Activated CD4-positive, alpha-beta T cell treated with anti-CD3 and anti-CD28 coated beads for 48 hours (primary cell): Measurements from ENCODE around the gene PCDHGA5.
A peak's percentile ranks its signal among the peaks of the same experiment; 100 is the strongest.
"Not testable (repeated sequence)": the region's sequence is repeated elsewhere in the genome, so short reads cannot be mapped to it uniquely, and the experiment has no call there.

ENCODE experiments used
- DNase-seq: peaks from one replicate; pipeline ENCODE4 v3.0.0-alpha.2; 2020

The PCDHGA5 gene

DNA sequence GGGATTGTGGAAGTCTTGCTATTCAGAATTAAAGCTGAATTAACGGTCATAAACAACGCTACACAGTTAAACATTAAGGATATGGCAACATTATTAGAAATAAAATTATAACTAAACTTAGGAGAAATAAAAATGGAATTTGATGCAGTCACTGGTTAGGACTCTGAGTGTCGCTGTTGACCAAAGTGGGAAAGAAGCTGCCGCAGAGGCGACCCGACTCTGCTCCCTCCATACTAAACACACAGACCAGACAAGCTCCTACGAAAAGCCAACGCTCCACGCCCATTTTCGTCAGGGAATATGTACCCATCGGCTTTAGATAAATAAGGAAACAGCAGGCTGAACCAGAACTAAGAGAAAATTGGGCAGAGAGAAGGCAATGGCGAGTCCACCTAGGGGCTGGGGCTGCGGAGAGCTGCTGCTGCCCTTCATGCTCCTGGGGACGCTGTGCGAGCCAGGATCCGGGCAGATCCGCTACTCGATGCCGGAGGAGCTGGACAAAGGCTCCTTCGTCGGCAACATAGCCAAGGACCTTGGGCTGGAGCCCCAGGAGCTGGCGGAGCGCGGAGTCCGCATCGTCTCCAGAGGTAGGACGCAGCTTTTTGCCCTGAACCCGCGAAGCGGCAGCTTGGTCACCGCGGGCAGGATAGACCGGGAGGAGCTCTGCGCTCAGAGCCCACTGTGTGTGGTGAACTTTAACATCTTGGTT is at the start of gene PCDHGA5:
PCDHGA5 (plus strand) TSS at position 211 of the 709 bp plus-strand sequence; CDS start at position 380, 169 bp downstream.
- no peak for DNase-seq

DNA sequence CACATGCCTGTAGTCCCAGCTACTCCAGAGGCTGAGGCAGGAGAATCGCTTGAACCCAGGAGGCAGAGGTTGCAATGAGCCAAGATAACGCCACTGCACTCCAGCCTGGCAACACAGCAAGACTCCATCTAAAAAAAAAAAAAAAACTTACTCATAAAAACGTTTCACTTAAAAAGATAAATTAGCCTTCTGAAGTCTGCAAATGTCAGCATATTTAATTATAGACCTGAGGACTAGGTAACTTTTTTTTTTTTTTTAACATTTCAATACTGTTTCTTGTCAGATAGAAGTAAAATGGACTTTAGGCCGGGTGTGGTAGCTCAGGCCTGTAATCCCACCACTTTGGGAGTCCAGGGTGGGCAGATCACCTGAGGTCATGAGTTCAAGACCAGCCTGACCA is 47.0 kb upstream of the PCDHGA5 start:
- not testable (repeated sequence) for DNase-seq

DNA sequence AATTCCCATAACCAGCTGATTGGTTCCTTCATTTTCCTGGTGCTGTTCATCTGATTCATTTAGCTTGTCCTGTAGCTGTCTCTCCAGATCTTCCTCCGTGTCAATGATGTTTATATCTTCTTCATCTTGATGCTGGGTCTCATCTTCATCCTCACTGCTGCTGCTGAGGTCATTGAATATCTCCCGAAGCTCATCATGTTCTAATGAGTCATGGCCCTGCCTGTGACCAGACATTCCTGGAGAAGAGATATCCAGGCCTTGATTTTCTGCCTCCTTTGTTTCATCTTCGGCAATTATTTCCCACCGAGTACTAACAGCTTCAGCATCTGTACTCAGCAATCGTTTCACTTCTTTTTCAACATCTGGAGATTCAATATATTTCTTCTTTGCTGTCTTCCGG is 44.8 kb upstream of the PCDHGA5 start:
- no peak for DNase-seq

DNA sequence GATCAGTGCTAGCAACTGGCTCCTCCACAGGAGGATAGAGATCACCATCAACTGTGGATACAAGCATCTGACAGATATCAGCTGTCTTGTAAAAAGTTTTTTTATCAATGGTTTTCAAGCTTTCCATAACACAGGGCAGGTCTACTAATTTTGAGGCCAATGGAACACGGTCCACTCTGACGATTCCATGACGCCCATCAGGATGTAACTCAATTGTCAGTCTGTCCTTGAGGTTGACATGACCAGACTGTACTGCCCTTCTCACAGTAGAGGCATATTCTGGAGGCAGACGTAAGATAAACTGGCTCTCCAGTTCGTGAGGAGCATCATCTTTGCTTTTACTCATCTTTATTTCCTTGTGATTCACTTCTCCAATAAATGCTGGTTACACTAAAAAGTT is 44.3 kb upstream of the PCDHGA5 start:
- DNase-seq: no peak

DNA sequence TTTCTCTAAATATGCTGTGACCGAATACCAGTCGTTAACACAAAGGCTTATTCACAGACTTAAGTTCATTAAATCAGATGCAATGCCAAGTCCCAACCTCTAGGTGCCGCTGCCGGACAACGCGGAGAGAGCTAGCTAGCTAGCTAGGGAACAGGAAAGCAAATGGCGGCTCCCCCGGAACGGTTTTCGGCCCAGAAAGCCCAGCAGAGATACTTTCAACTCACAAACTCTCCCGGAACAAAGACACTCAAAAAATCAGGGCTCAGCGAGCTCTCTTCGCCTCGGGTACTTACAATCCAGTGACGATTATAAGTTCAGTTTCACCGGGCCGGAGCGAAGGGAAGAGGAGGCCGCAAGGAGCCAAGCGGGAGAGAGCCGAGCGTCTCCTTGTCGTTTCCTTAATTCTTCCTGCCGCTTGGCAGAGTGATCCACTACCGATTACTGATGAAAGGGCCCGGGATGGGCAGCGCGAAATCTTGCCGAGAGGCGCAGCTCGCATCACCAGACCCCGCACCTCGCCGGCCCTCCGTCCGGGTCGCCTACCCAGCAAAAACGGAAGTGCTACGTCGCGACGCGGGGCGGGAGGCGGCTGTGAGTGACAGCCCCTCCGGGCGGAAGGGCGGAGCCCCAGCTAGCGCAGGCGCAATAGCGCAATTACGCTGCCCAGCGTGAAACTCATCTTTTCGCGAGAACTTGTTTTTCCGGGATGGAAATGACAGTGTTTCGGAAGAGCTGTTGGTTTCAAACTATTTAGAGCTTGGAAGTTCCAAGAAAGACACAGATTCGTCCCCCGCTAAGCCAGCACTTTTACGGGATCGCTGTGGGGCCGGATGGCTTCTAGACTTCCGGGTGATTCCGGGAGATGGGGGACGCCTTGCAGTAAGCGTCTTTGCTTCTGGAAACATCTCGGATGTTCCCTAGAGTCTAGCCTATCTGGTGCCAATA is 43.5 kb upstream of the PCDHGA5 start, which contains the start of gene TAF7:
TAF7 (minus strand) TSS at position 560 of the 945 bp plus-strand sequence. CDS start 740 bp downstream, outside the sequence.
- peak; percentile 94 for DNase-seq

DNA sequence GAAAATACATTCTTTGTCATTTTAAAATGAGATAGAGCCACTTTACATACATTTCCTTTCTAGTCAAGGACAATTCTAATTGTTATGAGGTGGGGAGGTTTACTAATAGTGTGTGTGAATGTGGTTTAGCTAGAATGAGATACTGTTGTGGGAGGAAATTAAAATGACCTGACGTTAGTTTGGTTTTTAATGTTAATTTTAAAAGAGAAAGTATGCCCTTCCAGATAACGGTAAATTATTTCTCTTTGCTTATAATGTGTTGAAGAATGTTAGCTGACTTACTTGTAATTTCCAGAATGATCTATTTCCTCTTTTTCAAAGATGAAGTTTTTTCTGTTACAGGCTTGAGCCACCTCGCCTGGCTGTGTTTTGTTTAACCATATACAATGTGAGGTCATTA is 41.7 kb upstream of the PCDHGA5 start:
- DNase-seq: no peak

DNA sequence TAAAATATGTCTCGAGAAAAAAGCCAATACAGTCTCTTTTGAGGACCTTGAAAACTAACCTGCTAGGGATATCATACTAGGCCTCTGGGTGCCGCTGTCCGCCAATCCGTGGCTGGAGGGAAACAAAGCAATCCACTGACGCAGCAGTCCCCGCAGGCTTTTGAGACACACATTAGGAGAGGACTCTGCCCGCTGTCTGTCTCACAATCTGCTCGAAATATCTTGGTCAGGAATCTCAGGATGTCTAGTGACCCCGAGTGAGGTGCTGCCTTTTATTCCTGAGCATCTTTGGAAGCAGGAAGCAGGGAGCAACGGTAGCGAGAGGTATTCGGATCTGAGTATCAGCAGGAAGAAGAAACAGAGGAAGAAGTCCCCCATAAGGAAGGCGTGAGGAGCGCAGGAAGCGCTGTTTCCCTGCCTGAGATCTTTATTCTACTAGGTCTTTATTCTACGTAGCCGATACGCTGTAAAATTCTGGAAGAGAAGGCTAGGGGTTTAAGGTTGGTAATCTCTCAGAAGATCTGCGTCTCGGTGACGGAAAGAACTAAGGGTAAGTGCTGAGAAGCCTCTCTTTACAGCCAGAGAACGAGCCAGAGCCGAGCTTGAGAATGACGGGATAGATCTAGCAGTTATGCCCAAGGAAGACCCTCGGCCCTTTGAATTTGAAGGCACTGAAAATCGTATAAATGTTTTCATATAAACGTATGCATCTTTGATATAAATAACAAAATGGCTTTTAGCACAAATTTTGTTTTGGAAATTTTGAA is 37.7 kb upstream of the PCDHGA5 start:
- peak; percentile 77 for DNase-seq

DNA sequence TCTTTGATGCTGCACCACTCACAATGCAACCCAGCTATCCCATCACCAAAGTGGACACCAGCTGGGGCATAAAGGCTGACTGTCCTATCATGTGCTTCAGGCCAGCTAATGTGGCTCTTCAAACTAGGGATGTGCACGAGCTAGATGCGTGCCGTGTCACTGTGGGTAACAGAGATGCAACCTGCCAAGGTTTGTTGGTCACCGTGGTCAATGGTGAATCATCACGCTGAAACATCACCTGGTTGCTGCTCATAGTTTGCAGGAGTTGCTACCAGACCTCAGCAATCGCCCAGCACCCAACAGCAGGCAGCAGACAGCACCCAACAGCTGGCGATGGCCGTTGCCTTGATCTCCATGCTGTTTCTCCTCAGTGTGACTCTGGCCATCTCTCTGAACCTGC is 35.7 kb upstream of the PCDHGA5 start:
- DNase-seq: no peak

DNA sequence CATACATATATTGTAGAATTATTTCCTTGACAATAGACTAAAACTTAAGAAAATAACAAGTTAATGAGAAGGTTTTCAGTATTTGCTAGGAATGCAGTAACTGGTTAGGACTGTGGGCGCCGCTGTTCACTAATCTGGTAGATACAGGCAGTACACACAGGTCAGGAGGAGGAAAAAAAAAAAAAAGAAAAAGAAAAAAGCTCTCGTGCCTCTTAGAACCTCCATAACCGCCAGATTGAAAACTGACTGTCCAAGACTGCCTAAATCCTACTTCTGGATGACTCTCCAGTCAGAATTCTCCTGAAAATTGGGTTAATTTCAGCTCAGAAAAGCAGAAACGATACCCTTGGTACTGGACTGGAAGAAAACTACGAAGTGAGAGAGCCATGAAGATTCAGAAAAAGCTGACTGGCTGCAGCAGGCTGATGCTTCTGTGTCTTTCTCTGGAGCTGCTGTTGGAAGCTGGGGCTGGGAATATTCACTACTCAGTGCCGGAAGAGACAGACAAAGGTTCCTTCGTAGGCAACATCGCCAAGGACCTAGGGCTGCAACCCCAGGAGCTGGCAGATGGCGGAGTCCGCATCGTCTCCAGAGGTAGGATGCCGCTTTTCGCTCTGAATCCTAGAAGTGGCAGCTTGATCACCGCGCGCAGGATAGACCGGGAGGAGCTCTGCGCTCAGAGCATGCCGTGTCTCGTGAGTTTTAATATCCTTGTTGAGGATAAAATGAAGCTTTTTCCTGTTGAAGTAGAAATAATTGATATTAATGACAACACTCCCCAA is 33.5 kb upstream of the PCDHGA5 start, which contains the start of gene PCDHGA1:
PCDHGA1 (plus strand) TSS at position 216 of the 782 bp plus-strand sequence.
- peak; percentile 38 for DNase-seq

DNA sequence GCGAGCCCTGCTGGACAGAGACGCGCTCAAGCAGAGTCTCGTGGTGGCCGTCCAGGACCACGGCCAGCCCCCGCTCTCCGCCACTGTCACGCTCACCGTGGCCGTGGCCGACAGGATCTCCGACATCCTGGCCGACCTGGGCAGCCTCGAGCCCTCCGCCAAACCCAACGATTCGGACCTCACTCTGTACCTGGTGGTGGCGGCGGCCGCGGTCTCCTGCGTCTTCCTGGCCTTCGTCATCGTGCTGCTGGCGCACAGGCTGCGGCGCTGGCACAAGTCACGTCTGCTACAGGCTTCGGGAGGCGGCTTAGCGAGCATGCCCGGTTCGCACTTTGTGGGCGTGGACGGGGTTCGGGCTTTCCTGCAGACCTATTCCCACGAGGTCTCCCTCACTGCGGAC is 31.4 kb upstream of the PCDHGA5 start:
- not testable (repeated sequence) for DNase-seq

DNA sequence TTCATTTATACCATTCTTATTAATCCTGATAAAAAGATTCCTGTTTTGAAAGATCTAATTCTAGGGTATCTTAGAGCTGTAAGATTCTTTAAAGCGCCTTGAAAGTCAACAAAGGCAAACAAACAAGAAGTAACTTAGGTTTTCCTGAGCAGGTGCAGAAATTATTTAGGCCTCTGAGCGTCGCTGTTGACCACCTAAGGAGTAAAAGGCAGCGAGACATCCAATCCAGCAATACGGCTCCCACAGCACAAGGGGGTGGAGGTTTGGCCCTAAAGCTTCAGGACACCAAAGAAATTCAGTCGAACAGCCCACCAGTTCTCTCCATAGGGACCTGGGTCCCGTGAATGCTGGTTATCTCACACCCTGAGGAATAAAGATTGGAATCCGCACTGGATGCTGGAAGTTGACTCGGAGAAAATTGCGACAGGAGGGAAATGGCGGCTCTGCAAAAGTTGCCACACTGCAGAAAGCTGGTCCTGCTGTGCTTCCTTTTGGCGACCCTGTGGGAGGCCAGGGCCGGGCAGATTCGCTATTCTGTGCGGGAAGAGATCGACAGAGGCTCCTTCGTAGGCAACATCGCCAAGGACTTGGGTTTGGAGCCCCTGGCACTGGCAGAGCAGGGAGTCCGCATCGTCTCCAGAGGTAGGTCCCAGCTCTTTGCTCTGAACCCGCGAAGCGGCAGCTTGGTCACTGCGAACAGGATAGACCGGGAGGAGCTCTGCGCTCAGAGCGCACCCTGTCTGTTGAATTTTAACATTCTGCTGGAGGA is 25.2 kb upstream of the PCDHGA5 start, which contains the start of gene PCDHGA2:
PCDHGA2 (plus strand) TSS at position 223 of the 769 bp plus-strand sequence.
- no peak for DNase-seq

DNA sequence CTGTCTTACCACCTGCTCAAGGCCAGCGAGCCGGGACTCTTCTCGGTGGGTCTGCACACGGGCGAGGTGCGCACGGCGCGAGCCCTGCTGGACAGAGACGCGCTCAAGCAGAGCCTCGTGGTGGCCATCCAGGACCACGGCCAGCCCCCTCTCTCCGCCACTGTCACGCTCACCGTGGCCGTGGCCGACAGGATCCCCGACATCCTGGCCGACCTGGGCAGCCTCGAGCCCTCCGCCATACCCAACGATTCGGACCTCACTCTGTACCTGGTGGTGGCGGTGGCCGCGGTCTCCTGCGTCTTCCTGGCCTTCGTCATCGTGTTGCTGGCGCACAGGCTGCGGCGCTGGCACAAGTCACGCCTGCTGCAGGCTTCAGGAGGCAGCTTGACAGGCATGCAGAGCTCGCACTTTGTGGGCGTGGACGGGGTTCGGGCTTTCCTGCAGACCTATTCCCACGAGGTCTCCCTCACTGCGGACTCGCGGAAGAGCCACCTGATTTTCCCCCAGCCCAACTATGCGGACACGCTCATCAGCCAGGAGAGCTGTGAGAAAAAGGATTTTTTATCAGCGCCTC is 23.1 kb upstream of the PCDHGA5 start:
- DNase-seq: not testable (repeated sequence)

DNA sequence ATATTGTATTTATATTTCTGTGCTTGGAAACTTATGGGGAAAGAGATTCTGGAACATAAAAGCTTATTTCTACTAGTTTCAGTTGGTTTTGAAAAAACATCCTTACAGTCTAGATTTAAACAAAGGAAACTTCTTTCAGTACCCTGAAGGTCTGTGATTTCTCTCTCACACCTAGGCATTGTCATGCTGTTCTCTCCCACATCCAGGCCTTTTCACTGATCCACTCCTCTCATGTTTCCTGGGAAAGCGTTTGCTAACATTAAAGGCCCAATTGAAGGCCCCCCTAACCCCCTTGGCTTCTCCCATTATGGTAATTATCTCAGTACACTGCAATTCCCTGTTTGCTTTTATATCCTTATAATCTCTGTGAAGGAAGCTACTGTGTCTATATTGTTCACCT is 21.2 kb upstream of the PCDHGA5 start:
- no peak for DNase-seq

DNA sequence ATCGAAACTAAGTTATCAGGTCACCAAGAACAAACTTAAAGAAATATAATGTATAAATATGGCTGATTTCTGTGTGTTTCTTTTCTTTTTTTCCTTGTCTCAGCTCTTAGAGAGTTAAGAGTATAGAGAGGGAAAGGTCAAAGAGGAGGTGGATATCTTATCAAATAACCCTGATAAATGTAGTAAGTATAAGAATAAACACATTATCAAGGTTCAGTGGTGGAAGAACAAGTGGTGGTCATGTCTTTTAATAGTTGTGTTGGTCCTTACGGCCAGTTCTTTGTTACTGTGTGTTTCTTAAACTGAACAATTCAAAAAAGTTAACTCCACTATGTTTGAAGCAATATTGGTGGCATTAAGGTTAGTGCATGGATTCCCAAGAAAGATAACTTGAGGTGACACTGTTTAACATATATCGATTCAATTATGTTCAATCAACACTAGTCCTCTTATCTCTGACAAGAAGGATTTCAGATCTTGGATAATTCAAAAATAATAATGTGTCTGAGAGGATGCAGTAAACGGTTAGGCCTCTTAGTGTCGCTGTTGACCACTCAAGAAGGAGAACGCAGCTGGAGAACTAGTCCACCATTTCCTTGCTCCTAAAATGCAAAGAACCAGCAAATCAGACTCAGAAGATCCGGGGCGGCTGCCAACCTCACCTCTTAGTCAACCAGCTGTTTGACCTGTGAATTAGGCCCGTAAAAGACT is 20.6 kb upstream of the PCDHGA5 start, which contains the start of gene PCDHGA3:
PCDHGA3 (plus strand) TSS at position 588 of the 711 bp plus-strand sequence. CDS start 205 bp downstream, outside the sequence.
- DNase-seq: peak; percentile 37

DNA sequence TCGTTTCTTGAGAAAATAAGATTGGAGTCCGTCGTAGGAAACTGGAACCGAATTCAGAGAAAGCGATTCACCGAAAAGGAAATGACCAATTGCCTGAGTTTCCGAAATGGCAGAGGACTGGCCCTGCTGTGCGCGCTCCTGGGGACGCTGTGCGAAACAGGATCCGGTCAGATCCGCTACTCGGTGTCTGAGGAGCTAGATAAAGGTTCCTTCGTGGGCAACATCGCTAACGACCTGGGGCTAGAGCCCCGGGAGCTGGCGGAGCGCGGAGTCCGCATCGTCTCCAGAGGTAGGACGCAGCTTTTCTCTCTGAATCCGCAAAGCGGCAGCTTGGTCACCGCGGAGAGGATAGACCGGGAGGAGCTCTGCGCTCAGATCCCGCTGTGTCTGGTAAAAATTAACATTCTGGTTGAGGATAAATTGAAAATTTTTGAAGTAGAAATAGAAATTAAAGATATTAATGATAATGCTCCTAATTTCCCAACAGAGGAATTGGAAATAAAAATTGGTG is 20.0 kb upstream of the PCDHGA5 start:
- DNase-seq: no peak

DNA sequence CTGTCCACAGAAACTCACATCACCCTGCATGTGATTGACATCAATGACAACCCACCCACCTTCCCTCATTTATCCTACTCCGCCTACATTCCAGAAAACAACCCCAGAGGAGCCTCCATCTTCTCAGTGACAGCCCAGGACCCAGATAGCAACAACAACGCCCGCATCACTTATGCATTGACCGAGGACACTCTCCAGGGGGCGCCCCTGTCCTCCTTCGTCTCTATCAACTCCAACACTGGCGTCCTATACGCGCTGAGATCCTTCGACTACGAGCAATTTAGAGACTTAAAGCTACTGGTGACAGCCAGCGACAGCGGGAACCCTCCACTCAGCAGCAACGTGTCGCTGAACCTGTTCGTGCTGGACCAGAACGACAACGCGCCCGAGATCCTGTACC is 18.6 kb upstream of the PCDHGA5 start:
- no peak for DNase-seq

DNA sequence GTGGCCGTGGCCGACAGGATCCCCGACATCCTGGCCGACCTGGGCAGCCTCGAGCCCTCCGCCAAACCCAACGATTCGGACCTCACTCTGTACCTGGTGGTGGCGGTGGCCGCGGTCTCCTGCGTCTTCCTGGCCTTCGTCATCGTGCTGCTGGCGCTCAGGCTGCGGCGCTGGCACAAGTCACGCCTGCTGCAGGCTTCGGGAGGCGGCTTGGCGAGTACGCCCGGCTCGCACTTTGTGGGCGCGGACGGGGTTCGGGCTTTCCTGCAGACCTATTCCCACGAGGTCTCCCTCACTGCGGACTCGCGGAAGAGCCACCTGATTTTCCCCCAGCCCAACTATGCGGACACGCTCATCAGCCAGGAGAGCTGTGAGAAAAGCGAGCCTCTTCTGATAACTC is 17.9 kb upstream of the PCDHGA5 start:
- DNase-seq: not testable (repeated sequence)

DNA sequence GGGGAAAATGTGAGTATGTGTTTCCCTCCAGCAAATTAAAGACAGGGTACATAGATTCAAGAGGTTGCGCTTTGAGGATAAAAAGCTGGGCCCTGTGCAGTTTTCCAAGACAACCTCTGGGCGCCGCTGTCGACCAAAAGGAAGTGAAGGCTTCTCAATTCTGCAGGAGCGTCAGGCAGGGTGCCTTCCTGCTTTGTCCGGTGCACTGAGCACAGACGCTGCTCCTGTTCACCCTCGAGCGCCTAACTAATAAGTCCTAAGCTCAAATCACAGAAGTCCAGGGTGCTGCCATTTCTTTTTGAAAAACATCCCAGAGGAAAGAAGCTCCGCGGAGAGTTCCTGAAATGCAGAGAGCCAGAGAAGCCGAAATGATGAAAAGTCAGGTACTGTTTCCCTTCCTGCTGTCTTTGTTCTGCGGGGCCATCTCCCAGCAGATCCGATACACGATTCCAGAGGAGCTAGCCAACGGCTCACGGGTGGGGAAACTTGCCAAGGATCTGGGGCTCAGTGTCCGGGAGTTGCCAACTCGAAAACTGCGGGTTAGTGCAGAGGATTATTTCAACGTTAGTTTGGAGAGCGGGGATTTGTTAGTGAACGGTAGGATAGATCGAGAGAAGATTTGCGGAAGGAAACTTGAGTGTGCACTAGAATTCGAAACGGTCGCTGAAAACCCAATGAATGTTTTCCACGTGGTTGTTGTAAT is 13.9 kb upstream of the PCDHGA5 start, which contains the start of gene PCDHGB1:
PCDHGB1 (plus strand) TSS at position 183 of the 703 bp plus-strand sequence; CDS start at position 345, 162 bp downstream.
- peak; percentile 57 for DNase-seq

DNA sequence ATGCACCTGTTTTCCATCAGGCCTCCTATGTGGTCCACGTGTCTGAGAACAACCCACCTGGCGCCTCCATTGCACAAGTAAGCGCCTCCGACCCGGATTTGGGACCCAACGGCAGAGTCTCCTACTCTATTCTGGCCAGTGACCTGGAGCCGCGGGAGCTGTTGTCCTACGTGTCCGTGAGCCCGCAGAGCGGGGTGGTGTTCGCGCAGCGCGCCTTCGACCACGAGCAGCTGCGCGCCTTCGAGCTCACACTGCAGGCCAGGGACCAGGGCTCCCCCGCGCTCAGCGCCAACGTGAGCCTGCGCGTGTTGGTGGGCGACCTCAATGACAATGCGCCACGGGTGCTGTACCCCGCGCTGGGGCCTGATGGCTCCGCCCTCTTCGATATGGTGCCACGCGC is 12.4 kb upstream of the PCDHGA5 start:
- DNase-seq: no peak
